ENCODE data around the gene SLC13A3. TPM values are rescaled to one million over a fixed set of nuclear protein-coding genes. Genes with fewer than 3 reads are reported as not detected.

SLC13A3 gene
- total RNA-seq, 1 donor from 2014 or later, result 5.5 TPM

GRCh38 chr20:46642265-46642968 is 8.8 kb downstream of the SLC13A3 start:
- FAIRE-seq (peak; percentile 55), DNase-seq (ENCODE audit: low read depth) (no peak)

GRCh38 chr20:46641424-46641823 is 9.8 kb downstream of the SLC13A3 start:
- FAIRE-seq, result no peak
- Histone ChIP-seq H3K4me3 (ENCODE audit: low read depth, low read length) (no peak overlapping the region), H3K27me3 (ENCODE audit: control insufficient read depth, insufficient read depth, low read length) (no peaks in the 10 kb centered on the region), H3K36me3 (ENCODE audit: control insufficient read depth, insufficient read depth, low read length) (no peaks in the 10 kb centered on the region)
- no peak for TF ChIP-seq CTCF (IDR thresholded peaks at IDR 0.05; ENCODE audit: insufficient read depth, low read length, severe bottlenecking)
- no peak for DNase-seq (ENCODE audit: low read depth)

More at GRCh38 chr20:46642265-46642968, 8.8 kb downstream of the SLC13A3 start:
- Histone ChIP-seq H3K27me3 (ENCODE audit: control insufficient read depth, insufficient read depth, low read length) (no peaks in the 10 kb centered on the region), H3K4me3 (ENCODE audit: low read depth, low read length) (no peak overlapping the region), H3K36me3 (ENCODE audit: control insufficient read depth, insufficient read depth, low read length) (no peaks in the 10 kb centered on the region)
- TF ChIP-seq CTCF (IDR thresholded peaks at IDR 0.05; ENCODE audit: insufficient read depth, low read length, severe bottlenecking), result no peak

- FAIRE-seq (no peak), DNase-seq (ENCODE audit: low read depth) (no peak)
- no peaks in the 10 kb centered on the region for H3K36me3 ChIP-seq (ENCODE audit: control insufficient read depth, insufficient read depth, low read length)
- no peak for TF ChIP-seq CTCF (IDR thresholded peaks at IDR 0.05; ENCODE audit: insufficient read depth, low read length, severe bottlenecking)
- H3K4me3 ChIP-seq (ENCODE audit: low read depth, low read length), result no peak overlapping the region
- H3K27me3 ChIP-seq (ENCODE audit: control insufficient read depth, insufficient read depth, low read length), result no peaks in the 10 kb centered on the region
Measured at GRCh38 chr20:46640536-46641311, 10.5 kb downstream of the SLC13A3 start.

- TF ChIP-seq CTCF (IDR thresholded peaks at IDR 0.05; ENCODE audit: insufficient read depth, low read length, severe bottlenecking), result no peak
- FAIRE-seq, result no peak
Measured at GRCh38 chr20:46640044-46640443, 11.2 kb downstream of the SLC13A3 start.

GRCh38 chr20:46639587-46639986 is 11.7 kb downstream of the SLC13A3 start:
- TF ChIP-seq CTCF (IDR thresholded peaks at IDR 0.05; ENCODE audit: insufficient read depth, low read length, severe bottlenecking), result no peak
- no peak for FAIRE-seq
- no peaks in the 10 kb centered on the region for H3K27me3 ChIP-seq (ENCODE audit: control insufficient read depth, insufficient read depth, low read length)
- no peaks in the 10 kb centered on the region for H3K36me3 ChIP-seq (ENCODE audit: control insufficient read depth, insufficient read depth, low read length)
- no peak overlapping the region for H3K4me3 ChIP-seq (ENCODE audit: low read depth, low read length)
- DNase-seq (ENCODE audit: low read depth), result no peak

More at GRCh38 chr20:46640044-46640443, 11.2 kb downstream of the SLC13A3 start:
- no peak for DNase-seq (ENCODE audit: low read depth)
- no peak overlapping the region for H3K4me3 ChIP-seq (ENCODE audit: low read depth, low read length)
- H3K27me3 ChIP-seq (ENCODE audit: control insufficient read depth, insufficient read depth, low read length), result no peaks in the 10 kb centered on the region
- no peaks in the 10 kb centered on the region for H3K36me3 ChIP-seq (ENCODE audit: control insufficient read depth, insufficient read depth, low read length)

All from bronchial epithelial cell (primary cell).